ENCODE measurements around the gene PTPRG.

GRCh38 chr3:61828184-61828874 lies 267.0 kb downstream of the PTPRG start:
- TF ChIP-seq CTCF (conservative IDR thresholded peaks at IDR 0.05; ENCODE audit: low read depth, low read length) = no peak
- TF ChIP-seq EZH2 (IDR thresholded peaks at IDR 0.05; ENCODE audit: low read length, unreplicated experiment) = no peak

Data from PC-3 (cell line).